GM08714 (cell line): Measurements from ENCODE around the gene MBOAT2.
A peak's percentile ranks its signal among the peaks of the same experiment; 100 is the strongest.

Experiments
- H3K4me3 ChIP-seq: fragments of 200-500 bp; sonication (Bioruptor generic); 2 replicates; pipeline ENCODE4 v1.5.1; 2014; ENCODE audit warnings: mild to moderate bottlenecking, low read length, inconsistent platforms
- ZNF274 ChIP-seq: IDR thresholded peaks from 2 replicates; pipeline ENCODE4 v1.6.1; 2012; ENCODE audit warnings: mild to moderate bottlenecking, low read depth, low read length

MBOAT2 gene

GRCh38 chr2:9029721-9030120 is 26.2 kb upstream of the MBOAT2 start:
- H3K4me3 ChIP-seq: no peak overlapping the region
- no peak for TF ChIP-seq ZNF274

GRCh38 chr2:9027884-9028283 is 24.4 kb upstream of the MBOAT2 start:
- no peak for TF ChIP-seq ZNF274
- H3K4me3 ChIP-seq: no peak overlapping the region

- H3K4me3 ChIP-seq: no peak overlapping the region
- TF ChIP-seq ZNF274: no peak
Measured at GRCh38 chr2:9025746-9026145, 22.3 kb upstream of the MBOAT2 start.

GRCh38 chr2:9024575-9024974 is 21.1 kb upstream of the MBOAT2 start:
- H3K4me3 ChIP-seq: no peak overlapping the region
- TF ChIP-seq ZNF274: no peak

GRCh38 chr2:9021563-9022211 is 18.2 kb upstream of the MBOAT2 start:
- H3K4me3 ChIP-seq: no peak overlapping the region
- TF ChIP-seq ZNF274: no peak

- no peak for TF ChIP-seq ZNF274
- no peak overlapping the region for H3K4me3 ChIP-seq
Measured at GRCh38 chr2:9020267-9020666, 16.8 kb upstream of the MBOAT2 start.

- H3K4me3 ChIP-seq: no peak overlapping the region
- TF ChIP-seq ZNF274: no peak
Measured at GRCh38 chr2:9018534-9018933, 15.1 kb upstream of the MBOAT2 start.

- no peak for TF ChIP-seq ZNF274
- H3K4me3 ChIP-seq: no peak overlapping the region
Measured at GRCh38 chr2:9018109-9018508, 14.6 kb upstream of the MBOAT2 start.

GRCh38 chr2:9017411-9017810 is 13.9 kb upstream of the MBOAT2 start:
- H3K4me3 ChIP-seq: no peak overlapping the region
- TF ChIP-seq ZNF274: no peak

- no peak overlapping the region for H3K4me3 ChIP-seq
- no peak for TF ChIP-seq ZNF274
Measured at GRCh38 chr2:9015998-9016397, 12.5 kb upstream of the MBOAT2 start.

GRCh38 chr2:9013403-9013802 is 9.9 kb upstream of the MBOAT2 start:
- no peak overlapping the region for H3K4me3 ChIP-seq
- no peak for TF ChIP-seq ZNF274

GRCh38 chr2:9010866-9011265 is 7.4 kb upstream of the MBOAT2 start:
- TF ChIP-seq ZNF274: no peak
- H3K4me3 ChIP-seq: no peak overlapping the region

GRCh38 chr2:9008951-9009664 is 5.6 kb upstream of the MBOAT2 start:
- no peak for TF ChIP-seq ZNF274
- H3K4me3 ChIP-seq: no peak overlapping the region

GRCh38 chr2:9006368-9006767 is 2.9 kb upstream of the MBOAT2 start:
- H3K4me3 ChIP-seq: no peak overlapping the region
- TF ChIP-seq ZNF274: no peak

- peak overlapping the region; percentile 66 for H3K4me3 ChIP-seq
- TF ChIP-seq ZNF274: no peak
Measured at GRCh38 chr2:9004338-9005204, 1.1 kb upstream of the MBOAT2 start.
